ENCODE results near the gene EFNA2.
"Not testable (repeated sequence)": the region's sequence is repeated elsewhere in the genome, so short reads cannot be mapped to it uniquely, and the experiment has no call there.

Gene EFNA2

GRCh38 chr19:1245494-1246264 is 40.0 kb upstream of the EFNA2 start:
- H3K36me3 Mint-ChIP-seq (ENCODE audit: low read depth): no peaks in the 10 kb centered on the region
- H3K4me1 Mint-ChIP-seq (ENCODE audit: low read depth): peaks cover 31% of the 10 kb centered on the region
- no peak overlapping the region for H3K4me3 Mint-ChIP-seq
- no peak overlapping the region for H3K27ac Mint-ChIP-seq
- no peaks in the 10 kb centered on the region for H3K27me3 Mint-ChIP-seq
- H3K9me3 Mint-ChIP-seq: no peaks in the 10 kb centered on the region

- H3K9me3 Mint-ChIP-seq; H3K27me3 Mint-ChIP-seq; H3K4me3 Mint-ChIP-seq; H3K36me3 Mint-ChIP-seq (ENCODE audit: low read depth); H3K27ac Mint-ChIP-seq: not testable (repeated sequence)
- H3K4me1 Mint-ChIP-seq (ENCODE audit: low read depth): peaks cover 23% of the 10 kb centered on the region
Measured at GRCh38 chr19:1246265-1247087, 39.2 kb upstream of the EFNA2 start.

- Mint-ChIP-seq H3K4me3 (peak overlapping the region; percentile 23), H3K9me3 (no peaks in the 10 kb centered on the region), H3K27ac (no peak overlapping the region), H3K27me3 (no peaks in the 10 kb centered on the region), H3K36me3 (ENCODE audit: low read depth) (peaks cover 13% of the 10 kb centered on the region), H3K4me1 (ENCODE audit: low read depth) (peaks cover 16% of the 10 kb centered on the region)
Measured at GRCh38 chr19:1247748-1248138, 37.9 kb upstream of the EFNA2 start.

- Mint-ChIP-seq H3K27me3 (no peaks in the 10 kb centered on the region), H3K9me3 (no peaks in the 10 kb centered on the region), H3K27ac (peak within 1 kb of the TSS; percentile 77), H3K4me3 (peak within 1 kb of the TSS; percentile 79), H3K4me1 (ENCODE audit: low read depth) (peaks cover 12% of the 10 kb centered on the region), H3K36me3 (ENCODE audit: low read depth) (peaks cover 14% of the 10 kb centered on the region)
Measured at GRCh38 chr19:1248139-1248785, 37.4 kb upstream of the EFNA2 start, which contains the start of gene MIDN. Gene MIDN, plus strand, starts transcription at chr19:1248583. Its CDS starts 1,714 bp downstream, at chr19:1250297.

- Mint-ChIP-seq H3K4me3 (peak overlapping the region; percentile 79), H3K27ac (peak overlapping the region; percentile 77), H3K36me3 (ENCODE audit: low read depth) (peaks cover 17% of the 10 kb centered on the region)
Measured at GRCh38 chr19:1248786-1249297, 36.8 kb upstream of the EFNA2 start.

GRCh38 chr19:1249298-1249989 is 36.2 kb upstream of the EFNA2 start:
- Mint-ChIP-seq H3K27ac (peak overlapping the region; percentile 71), H3K27me3 (no peaks in the 10 kb centered on the region), H3K9me3 (no peaks in the 10 kb centered on the region), H3K4me3 (peak overlapping the region; percentile 79), H3K4me1 (ENCODE audit: low read depth) (peaks cover 11% of the 10 kb centered on the region), H3K36me3 (ENCODE audit: low read depth) (peaks cover 18% of the 10 kb centered on the region)

More at GRCh38 chr19:1248786-1249297, 36.8 kb upstream of the EFNA2 start:
- peaks cover 11% of the 10 kb centered on the region for H3K4me1 Mint-ChIP-seq (ENCODE audit: low read depth)
- no peaks in the 10 kb centered on the region for H3K9me3 Mint-ChIP-seq
- H3K27me3 Mint-ChIP-seq: no peaks in the 10 kb centered on the region

GRCh38 chr19:1249990-1250436 is 35.7 kb upstream of the EFNA2 start:
- Mint-ChIP-seq H3K36me3 (ENCODE audit: low read depth) (peaks cover 23% of the 10 kb centered on the region), H3K4me3 (peak overlapping the region; percentile 79), H3K27me3 (no peaks in the 10 kb centered on the region), H3K27ac (peak overlapping the region; percentile 71), H3K4me1 (ENCODE audit: low read depth) (peaks cover 13% of the 10 kb centered on the region), H3K9me3 (no peaks in the 10 kb centered on the region)

- H3K4me3 Mint-ChIP-seq: peak overlapping the region; percentile 94
- no peaks in the 10 kb centered on the region for H3K9me3 Mint-ChIP-seq
- H3K4me1 Mint-ChIP-seq (ENCODE audit: low read depth): peaks cover 14% of the 10 kb centered on the region
- H3K27me3 Mint-ChIP-seq: no peaks in the 10 kb centered on the region
- peak overlapping the region; percentile 95 for H3K27ac Mint-ChIP-seq
- H3K36me3 Mint-ChIP-seq (ENCODE audit: low read depth): peaks cover 28% of the 10 kb centered on the region
Measured at GRCh38 chr19:1250437-1251260, 35.0 kb upstream of the EFNA2 start.

- Mint-ChIP-seq H3K9me3 (no peaks in the 10 kb centered on the region), H3K36me3 (ENCODE audit: low read depth) (peaks cover 31% of the 10 kb centered on the region), H3K4me1 (ENCODE audit: low read depth) (peaks cover 17% of the 10 kb centered on the region), H3K27ac (peak overlapping the region; percentile 95), H3K27me3 (no peaks in the 10 kb centered on the region), H3K4me3 (peak overlapping the region; percentile 94)
Measured at GRCh38 chr19:1251330-1252220, 34.1 kb upstream of the EFNA2 start.

GRCh38 chr19:1252221-1252820 is 33.4 kb upstream of the EFNA2 start:
- H3K36me3 Mint-ChIP-seq (ENCODE audit: low read depth): peaks cover 32% of the 10 kb centered on the region
- no peaks in the 10 kb centered on the region for H3K9me3 Mint-ChIP-seq
- peaks cover 21% of the 10 kb centered on the region for H3K4me1 Mint-ChIP-seq (ENCODE audit: low read depth)
- H3K4me3 Mint-ChIP-seq: peak overlapping the region; percentile 94
- H3K27ac Mint-ChIP-seq: peak overlapping the region; percentile 86
- H3K27me3 Mint-ChIP-seq: no peaks in the 10 kb centered on the region

GRCh38 chr19:1252821-1253513 is 32.7 kb upstream of the EFNA2 start:
- peaks cover 39% of the 10 kb centered on the region for H3K36me3 Mint-ChIP-seq (ENCODE audit: low read depth)
- H3K9me3 Mint-ChIP-seq: no peaks in the 10 kb centered on the region
- peak overlapping the region; percentile 87 for H3K27ac Mint-ChIP-seq
- H3K4me1 Mint-ChIP-seq (ENCODE audit: low read depth): peaks cover 28% of the 10 kb centered on the region
- H3K27me3 Mint-ChIP-seq: no peaks in the 10 kb centered on the region
- peak overlapping the region; percentile 73 for H3K4me3 Mint-ChIP-seq

- peaks cover 39% of the 10 kb centered on the region for H3K36me3 Mint-ChIP-seq (ENCODE audit: low read depth)
- H3K9me3 Mint-ChIP-seq: no peaks in the 10 kb centered on the region
- peaks cover 34% of the 10 kb centered on the region for H3K4me1 Mint-ChIP-seq (ENCODE audit: low read depth)
- H3K27me3 Mint-ChIP-seq: no peaks in the 10 kb centered on the region
- peak overlapping the region; percentile 87 for H3K27ac Mint-ChIP-seq
- H3K4me3 Mint-ChIP-seq: peak overlapping the region; percentile 73
Measured at GRCh38 chr19:1253514-1254080, 32.1 kb upstream of the EFNA2 start.
